Mesenchymal stem cell (in vitro differentiated cells and primary cell): ENCODE data around the gene MCMBP.

Experiments used
- DNase-seq: peaks from one replicate; pipeline ENCODE4 v3.0.0-alpha.2; 2013
- H2AFZ ChIP-seq: one replicate; pipeline ENCODE4 v1.6.1; 2013; ENCODE audit warnings: low read depth, mild to moderate bottlenecking, control low read depth, inconsistent platforms, low read length, moderate library complexity
- H2AK5ac ChIP-seq: 2 replicates; pipeline ENCODE4 v1.6.1; 2013; ENCODE audit warnings: low read length, moderate library complexity, mild to moderate bottlenecking, inconsistent platforms; ENCODE audit not compliant: severe bottlenecking
- H2BK120ac ChIP-seq: one replicate; pipeline ENCODE4 v1.6.1; 2013; ENCODE audit warnings: low read depth, mild to moderate bottlenecking, inconsistent platforms, low read length, moderate library complexity
- H2BK12ac ChIP-seq, 2 experiments: one replicate each; pipeline ENCODE4 v1.6.1; 2013; ENCODE audit warnings: inconsistent platforms in 2 of 2, low read length in 2 of 2, mild to moderate bottlenecking in 2 of 2, moderate library complexity in 2 of 2, control low read depth in 1 of 2
- H2BK15ac ChIP-seq: one replicate; pipeline ENCODE4 v1.6.1; 2013; ENCODE audit warnings: mild to moderate bottlenecking, low read depth, inconsistent platforms; ENCODE audit not compliant: poor library complexity, severe bottlenecking
- H2BK5ac ChIP-seq: 2 replicates; pipeline ENCODE4 v1.6.1; 2013; ENCODE audit warnings: low read depth, mild to moderate bottlenecking, low read length, control low read depth, inconsistent platforms; ENCODE audit not compliant: poor library complexity, severe bottlenecking
- H3K14ac ChIP-seq, 2 experiments: one replicate each; pipeline ENCODE4 v1.6.1; 2013; ENCODE audit warnings: inconsistent platforms in 2 of 2, low read length in 2 of 2, control low read depth in 1 of 2, mild to moderate bottlenecking in 1 of 2, moderate library complexity in 1 of 2
- H3K18ac ChIP-seq, 2 experiments: one replicate each; pipeline ENCODE4 v1.6.1; 2013; ENCODE audit warnings: inconsistent platforms in 2 of 2, low read length in 2 of 2, control low read depth in 1 of 2, low read depth in 1 of 2, mild to moderate bottlenecking in 1 of 2
- H3K23ac ChIP-seq, 2 experiments: one replicate each; pipeline ENCODE4 v1.6.1; 2013; ENCODE audit warnings: inconsistent platforms in 2 of 2, low read length in 2 of 2, mild to moderate bottlenecking in 2 of 2, moderate library complexity in 2 of 2, control low read depth in 1 of 2
- H3K27ac ChIP-seq: 2 replicates; pipeline ENCODE4 v1.5.1; 2013; ENCODE audit warnings: mild to moderate bottlenecking, moderate library complexity, low read length, control low read depth, inconsistent platforms; ENCODE audit not compliant: poor library complexity, severe bottlenecking
- H3K27me3 ChIP-seq, 2 experiments: 2 replicates each; pipeline versions ENCODE4 v1.6.1 to v1.7.0; 2013; ENCODE audit warnings: low read length in 2 of 2, mild to moderate bottlenecking in 2 of 2, moderate library complexity in 2 of 2, control low read depth in 1 of 2, inconsistent platforms in 1 of 2; ENCODE audit not compliant: control insufficient read depth in 1 of 2, insufficient read depth in 1 of 2
- H3K36me3 ChIP-seq, 2 experiments: 2 replicates each; pipeline versions ENCODE4 v1.6.1 to v1.7.0; 2013; ENCODE audit warnings: low read length in 2 of 2, control low read depth in 1 of 2, inconsistent platforms in 1 of 2, low read depth in 1 of 2, mild to moderate bottlenecking in 1 of 2; ENCODE audit not compliant: insufficient read depth in 2 of 2, control insufficient read depth in 1 of 2
- H3K4ac ChIP-seq, 2 experiments: one replicate each; pipeline ENCODE4 v1.6.1; 2013; ENCODE audit warnings: inconsistent platforms in 2 of 2, low read length in 2 of 2, mild to moderate bottlenecking in 2 of 2, moderate library complexity in 2 of 2, control low read depth in 1 of 2, low read depth in 1 of 2
- H3K4me1 ChIP-seq: 2 replicates; pipeline ENCODE4 v1.6.1; 2013; ENCODE audit warnings: low read depth, low read length, control low read depth; ENCODE audit not compliant: control insufficient read depth, insufficient read depth
- H3K4me2 ChIP-seq: 2 replicates; pipeline ENCODE4 v1.6.1; 2013; ENCODE audit warnings: low read length, mild to moderate bottlenecking, inconsistent platforms; ENCODE audit not compliant: poor library complexity, severe bottlenecking
- H3K4me3 ChIP-seq, 2 experiments: 2 replicates each; pipeline versions ENCODE4 v1.5.1 to v1.7.0; 2013; ENCODE audit warnings: low read length in 2 of 2, mild to moderate bottlenecking in 2 of 2, control low read depth in 1 of 2, low read depth in 1 of 2; ENCODE audit not compliant: insufficient read depth in 1 of 2
- H3K79me1 ChIP-seq: replicated peaks from 2 replicates; pipeline ENCODE4 v1.6.1; 2013; ENCODE audit warnings: mild to moderate bottlenecking, control low read depth, low read length, inconsistent platforms; ENCODE audit not compliant: poor library complexity, severe bottlenecking
- H3K9ac ChIP-seq: 2 replicates; pipeline ENCODE4 v1.7.0; 2013; ENCODE audit warnings: mild to moderate bottlenecking, low read length, moderate library complexity
- H3K9me3 ChIP-seq: 2 replicates; pipeline ENCODE4 v1.7.0; 2013; ENCODE audit warnings: mild to moderate bottlenecking, low read length; ENCODE audit not compliant: control insufficient read depth
- H4K8ac ChIP-seq: one replicate; pipeline ENCODE4 v1.6.1; 2013; ENCODE audit warnings: inconsistent platforms, mild to moderate bottlenecking, low read length, moderate library complexity
- H4K91ac ChIP-seq: one replicate; pipeline ENCODE4 v1.6.1; 2013; ENCODE audit warnings: mild to moderate bottlenecking, low read length, inconsistent platforms
- WGBS: methylation state at CpG from one replicate; pipeline ENCODE4 v1.1.7; 2013; ENCODE audit warnings: mixed read lengths; 5-methylcytosine and 5-hydroxymethylcytosine counted together

MCMBP gene

GRCh38 chr10:119784340-119785067 lies 88.1 kb downstream of the MCMBP start:
- Histone ChIP-seq H3K4me1 (peaks cover 2% of the 10 kb centered on the region), H2BK12ac (no peak overlapping the region), H3K4ac (no peak overlapping the region), H2AFZ (no peak overlapping the region), H3K9me3 (no peaks in the 10 kb centered on the region), H3K23ac (no peak overlapping the region), H2BK120ac (no peak overlapping the region), H3K4me2 (no peak overlapping the region), H3K27me3 (no peaks in the 10 kb centered on the region), H4K91ac (no peak overlapping the region), H2BK5ac (no peak overlapping the region), H4K8ac (no peak overlapping the region), H3K14ac (no peak overlapping the region), H3K4me3 (no peak overlapping the region), H3K36me3 (no peaks in the 10 kb centered on the region), H3K18ac (no peak overlapping the region), H3K79me1 (peaks cover 6% of the 10 kb centered on the region), H3K27ac (no peak overlapping the region), H2BK15ac (no peak overlapping the region), H3K9ac (no peak overlapping the region), H2AK5ac (no peak overlapping the region)
- 20% methylated on average over 3 of the region's 7 CpGs for WGBS
- peak; percentile 46 for DNase-seq

- Histone ChIP-seq H3K14ac (no peak overlapping the region), H2BK15ac (no peak overlapping the region)
These were observed 89.0 kb downstream of the MCMBP start for GRCh38 chr10:119783665-119784027.

GRCh38 chr10:119782981-119783664 lies 89.5 kb downstream of the MCMBP start:
- no peak overlapping the region for H3K4me2 ChIP-seq

More at GRCh38 chr10:119783665-119784027, 89.0 kb downstream of the MCMBP start:
- Histone ChIP-seq H2BK120ac (no peak overlapping the region), H3K27me3 (no peaks in the 10 kb centered on the region), H2AFZ (no peak overlapping the region), H3K4me3 (no peak overlapping the region), H3K9me3 (no peaks in the 10 kb centered on the region), H3K4me1 (peaks cover 2% of the 10 kb centered on the region), H3K4ac (no peak overlapping the region), H2BK12ac (no peak overlapping the region), H3K36me3 (no peaks in the 10 kb centered on the region), H2AK5ac (no peak overlapping the region), H3K4me2 (no peak overlapping the region), H3K79me1 (peaks cover 5% of the 10 kb centered on the region), H3K18ac (no peak overlapping the region), H4K91ac (no peak overlapping the region), H3K23ac (no peak overlapping the region), H3K9ac (no peak overlapping the region), H2BK5ac (no peak overlapping the region), H3K27ac (no peak overlapping the region), H4K8ac (no peak overlapping the region)
- WGBS, result 100% methylated on average over 1 of the region's 7 CpGs
- DNase-seq, result no peak

GRCh38 chr10:119781498-119781897 lies 91.1 kb downstream of the MCMBP start:
- Histone ChIP-seq H3K27me3 (no peaks in the 10 kb centered on the region), H3K4ac (no peak overlapping the region), H4K91ac (no peak overlapping the region), H3K4me2 (no peak overlapping the region), H2AFZ (no peak overlapping the region), H2BK15ac (no peak overlapping the region), H3K9me3 (no peaks in the 10 kb centered on the region), H2BK12ac (no peak overlapping the region), H2BK5ac (no peak overlapping the region), H2AK5ac (no peak overlapping the region), H2BK120ac (no peak overlapping the region), H3K36me3 (no peaks in the 10 kb centered on the region), H3K27ac (no peak overlapping the region), H3K4me3 (no peak overlapping the region), H3K79me1 (peaks cover 1% of the 10 kb centered on the region), H4K8ac (no peak overlapping the region), H3K23ac (no peak overlapping the region), H3K14ac (no peak overlapping the region), H3K18ac (no peak overlapping the region), H3K4me1 (peaks cover 4% of the 10 kb centered on the region), H3K9ac (no peak overlapping the region)
- DNase-seq, result no peak
- WGBS, result 93% methylated on average over 2 of the region's 2 CpGs

More at GRCh38 chr10:119782981-119783664, 89.5 kb downstream of the MCMBP start:
- H4K91ac ChIP-seq, result no peak overlapping the region
- no peak overlapping the region for H2AFZ ChIP-seq
- no peak overlapping the region for H2BK5ac ChIP-seq
- peaks cover 2% of the 10 kb centered on the region for H3K4me1 ChIP-seq
- H3K23ac ChIP-seq, result no peak overlapping the region
- H3K79me1 ChIP-seq, result peaks cover 3% of the 10 kb centered on the region
- no peaks in the 10 kb centered on the region for H3K27me3 ChIP-seq
- no peak overlapping the region for H4K8ac ChIP-seq
- no peak overlapping the region for H3K4ac ChIP-seq
- H2BK15ac ChIP-seq, result no peak overlapping the region
- H3K9ac ChIP-seq, result no peak overlapping the region
- no peaks in the 10 kb centered on the region for H3K36me3 ChIP-seq
- H3K27ac ChIP-seq, result no peak overlapping the region
- no peak overlapping the region for H2BK12ac ChIP-seq
- H2BK120ac ChIP-seq, result no peak overlapping the region
- H3K14ac ChIP-seq, result no peak overlapping the region
- H2AK5ac ChIP-seq, result no peak overlapping the region
- no peak overlapping the region for H3K18ac ChIP-seq
- H3K9me3 ChIP-seq, result no peaks in the 10 kb centered on the region
- DNase-seq, result no peak
- H3K4me3 ChIP-seq, result no peak overlapping the region
- WGBS, result 98% methylated on average over 2 of the region's 4 CpGs
